ENCODE measurements around the gene FHIT.

The FHIT gene

DNA sequence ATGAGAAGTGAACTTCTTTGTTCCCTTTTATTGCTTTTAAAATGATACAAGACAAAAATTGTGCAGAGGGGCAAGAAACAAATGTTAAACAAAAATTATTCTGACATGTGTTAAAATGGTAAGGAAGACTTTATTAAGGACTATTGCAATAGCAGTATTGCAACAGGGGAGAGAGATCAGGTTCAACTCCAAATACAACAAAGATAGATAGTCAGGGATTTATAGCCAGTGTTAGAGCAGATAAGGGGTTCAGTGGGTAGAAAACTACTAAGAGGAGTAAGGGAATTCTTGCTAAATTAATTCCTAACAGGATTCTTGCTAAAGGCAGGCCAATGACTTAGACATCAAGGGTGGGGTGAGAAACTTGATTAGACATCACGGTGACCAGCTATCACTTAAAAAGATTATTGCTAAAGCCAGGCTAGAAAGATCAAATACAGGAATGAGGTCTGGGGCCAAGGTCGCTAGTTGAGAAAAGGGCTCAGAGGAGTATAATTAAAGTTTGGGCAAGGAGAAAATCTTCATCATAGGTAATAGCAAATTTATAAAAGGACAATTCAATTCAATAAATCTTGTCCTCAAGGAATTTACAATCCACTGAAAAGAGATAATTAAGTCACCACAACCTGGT, 81.5 kb downstream of the FHIT start:
- no peak for DNase-seq

DNA sequence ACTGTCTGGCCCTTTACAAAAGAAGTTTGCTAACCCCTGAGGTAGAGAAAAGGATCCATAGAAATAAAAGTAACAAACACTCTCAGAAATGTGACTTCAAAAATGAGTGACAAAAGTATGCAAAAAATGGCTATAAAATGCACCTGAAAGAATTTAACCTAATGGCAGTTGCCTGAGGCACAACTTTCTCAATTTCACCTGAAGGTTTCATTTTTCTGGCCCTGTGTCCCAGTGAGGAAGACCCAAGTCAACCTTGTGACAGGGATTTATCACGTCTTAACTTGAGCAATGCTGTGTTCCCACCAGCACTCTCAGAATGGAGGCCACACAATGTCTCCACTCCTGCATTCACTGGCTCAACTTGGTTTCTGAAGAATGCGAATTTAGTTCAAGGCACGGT, 83.0 kb downstream of the FHIT start:
- no peak for DNase-seq

DNA sequence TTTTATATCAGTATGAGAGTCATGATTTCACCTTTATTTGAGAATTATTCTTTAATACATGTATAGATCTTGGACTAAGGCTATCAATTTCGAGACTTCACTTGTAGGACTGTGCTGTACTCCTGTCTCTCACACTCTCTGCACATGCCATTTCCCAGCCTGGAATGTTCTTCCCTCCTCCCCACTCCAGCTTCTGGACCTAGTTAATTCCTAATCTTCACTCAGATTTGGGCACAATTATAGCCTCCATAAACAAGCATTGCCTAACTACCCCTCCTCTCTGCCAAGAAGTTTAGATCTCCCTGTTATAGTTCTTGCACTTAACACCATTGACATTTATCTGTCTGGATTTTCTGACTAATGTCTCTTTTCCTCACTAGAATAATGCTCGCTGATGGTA, 88.3 kb downstream of the FHIT start:
- no peak for DNase-seq

DNA sequence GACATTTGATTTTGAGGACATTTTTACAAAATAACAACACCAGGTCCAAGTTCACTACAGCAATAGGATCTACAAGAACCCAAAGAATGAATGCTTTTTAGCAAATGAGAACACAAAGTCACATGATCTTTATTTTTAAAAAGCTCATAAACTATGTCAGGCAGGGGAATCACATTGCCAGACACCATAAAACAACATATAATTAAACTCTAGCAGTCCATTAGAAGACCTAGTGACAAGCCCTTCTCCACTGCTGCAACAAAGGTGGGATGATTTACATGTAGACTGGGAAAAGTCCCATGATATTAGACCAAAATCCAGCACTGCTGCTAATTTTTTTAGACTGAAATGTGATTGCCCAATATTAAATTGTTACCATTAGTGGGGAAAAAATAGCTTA, 92.6 kb downstream of the FHIT start:
- no peak for DNase-seq

DNA sequence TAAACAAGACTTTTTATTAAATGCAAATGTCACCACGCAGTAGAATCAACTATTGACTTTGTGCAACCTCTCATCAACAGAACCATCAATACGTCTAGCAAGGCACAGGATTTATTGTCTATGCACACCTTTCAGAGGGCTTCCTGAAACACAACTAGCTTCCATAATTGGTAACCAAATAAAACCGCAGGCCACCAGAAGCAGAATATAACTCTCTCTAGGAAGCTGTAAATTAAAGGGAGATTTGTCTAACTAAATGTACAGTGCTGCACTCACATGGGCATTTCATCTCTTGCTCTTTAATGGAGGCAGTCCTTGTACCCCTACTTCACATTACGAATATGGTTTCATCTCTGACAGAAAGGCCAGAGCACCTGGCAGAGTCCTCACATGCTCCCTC, 93.0 kb downstream of the FHIT start:
- no peak for DNase-seq

DNA sequence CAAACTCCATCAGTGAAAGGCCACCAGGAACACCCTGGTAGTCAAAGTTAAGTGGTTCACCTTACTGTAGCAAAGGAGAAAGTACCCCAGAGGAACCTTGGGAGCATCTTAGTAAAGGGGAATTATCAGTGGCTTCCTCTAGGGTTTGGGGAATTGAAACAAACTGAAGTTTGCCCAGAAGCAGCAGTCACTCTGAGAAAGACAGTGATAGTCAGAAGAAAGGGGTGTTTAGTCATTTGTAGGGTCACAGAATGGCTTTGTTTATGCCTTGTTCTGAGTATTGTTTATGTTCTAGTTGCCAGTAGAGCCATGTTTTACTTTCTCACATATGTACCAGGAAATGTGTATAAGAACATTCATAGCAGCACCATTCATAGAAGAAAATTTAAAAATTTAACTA, 93.8 kb downstream of the FHIT start:
- no peak for DNase-seq

DNA sequence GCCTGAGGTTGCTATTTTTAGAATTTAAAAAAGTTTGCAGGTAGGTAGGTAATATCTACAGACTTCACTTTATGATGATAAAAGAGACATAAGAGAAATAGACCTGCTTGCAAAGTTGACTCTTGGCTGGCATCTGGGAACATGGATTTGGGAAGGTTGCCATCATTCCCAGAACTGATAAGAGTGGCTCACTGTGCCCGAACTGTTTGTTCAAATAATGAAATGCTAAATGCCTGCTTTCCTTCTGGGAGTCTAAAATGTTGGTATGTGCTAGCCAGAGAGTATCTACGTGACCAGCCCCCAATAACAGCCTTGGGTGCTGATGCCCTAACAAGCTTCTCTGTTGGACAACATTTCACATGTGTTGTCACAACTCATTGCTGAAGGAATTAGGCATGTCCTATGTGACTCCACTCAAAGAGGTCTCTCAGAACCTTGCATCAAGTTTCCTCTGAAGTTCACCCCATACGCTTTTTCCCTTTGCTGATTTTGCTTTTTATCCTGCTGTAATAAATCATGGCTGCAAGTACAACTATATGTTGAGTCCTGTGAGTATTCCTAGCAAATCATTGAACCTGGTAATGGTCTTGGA, 95.5 kb downstream of the FHIT start:
- no peak for DNase-seq

DNA sequence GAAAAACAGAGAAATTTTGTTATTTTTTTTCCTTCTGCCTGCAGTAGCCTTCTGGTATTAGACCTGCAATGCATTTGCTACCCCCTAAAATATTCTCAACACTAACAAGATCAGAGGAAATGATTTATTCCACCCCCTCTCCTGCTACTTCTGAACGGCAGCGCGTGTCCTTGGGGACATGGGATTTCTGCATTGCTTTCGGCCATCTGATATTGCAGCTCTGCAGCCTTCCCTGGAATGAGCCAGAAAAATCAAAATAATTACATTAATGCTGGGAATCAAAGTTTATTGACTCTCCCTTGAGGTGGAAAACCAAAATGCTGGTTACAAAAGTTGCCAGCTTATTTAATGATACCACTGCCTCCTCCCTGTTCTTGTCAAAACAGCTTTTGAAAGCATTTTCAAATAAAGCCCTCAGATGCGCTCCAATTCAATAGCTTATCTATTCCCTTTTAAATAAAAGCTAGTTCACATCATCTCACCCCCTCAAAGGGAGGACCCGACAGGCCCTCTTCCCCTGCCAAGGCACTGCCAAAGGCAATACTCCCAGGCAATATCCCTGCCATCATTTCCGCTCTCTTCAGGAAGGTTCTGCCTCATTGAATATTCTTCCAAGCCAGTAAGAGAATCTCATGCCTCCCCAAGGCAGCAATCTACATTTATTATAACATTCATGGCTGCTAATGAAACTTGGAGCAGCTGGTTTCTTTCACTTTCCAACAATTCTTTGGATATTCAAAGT, 96.6 kb downstream of the FHIT start:
- no peak for DNase-seq

DNA sequence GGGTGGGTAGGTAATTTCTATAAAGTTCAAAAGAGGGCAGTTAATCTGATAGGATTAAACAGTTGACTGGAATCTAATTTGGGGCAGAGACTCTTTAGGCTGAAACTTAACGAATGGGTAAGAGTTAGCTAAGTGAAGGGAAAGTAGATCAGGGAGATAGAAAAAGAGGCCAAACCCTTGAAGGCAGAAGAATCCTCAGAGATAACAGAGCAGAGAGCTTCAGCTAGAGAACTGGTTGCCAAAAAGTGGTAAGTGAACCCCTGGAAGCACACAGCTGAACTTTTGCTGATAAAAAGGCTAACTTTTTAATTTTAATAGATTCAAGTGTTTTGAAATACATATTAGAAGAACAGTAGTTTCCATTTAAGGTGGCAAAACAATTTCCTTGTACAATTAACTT, 99.2 kb downstream of the FHIT start:
- no peak for DNase-seq

DNA sequence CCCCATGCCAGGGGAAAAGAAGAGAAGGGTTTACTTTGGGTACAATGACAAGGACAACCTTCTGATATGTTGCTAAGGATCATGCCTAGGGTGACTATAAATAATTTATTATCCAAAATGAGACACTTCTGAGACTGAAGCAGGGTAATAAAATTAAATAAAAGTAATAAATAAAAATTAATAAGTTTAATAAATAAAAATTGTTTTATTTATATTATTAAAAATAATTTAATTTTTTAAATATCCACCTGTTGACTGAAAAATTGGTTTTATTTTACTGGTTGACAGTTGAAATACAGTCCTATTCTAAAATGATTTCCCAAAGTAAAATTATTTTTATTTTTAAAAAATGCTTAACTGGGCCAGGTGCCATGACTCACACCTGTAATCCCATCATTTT, 102.0 kb downstream of the FHIT start:
- no peak for DNase-seq

DNA sequence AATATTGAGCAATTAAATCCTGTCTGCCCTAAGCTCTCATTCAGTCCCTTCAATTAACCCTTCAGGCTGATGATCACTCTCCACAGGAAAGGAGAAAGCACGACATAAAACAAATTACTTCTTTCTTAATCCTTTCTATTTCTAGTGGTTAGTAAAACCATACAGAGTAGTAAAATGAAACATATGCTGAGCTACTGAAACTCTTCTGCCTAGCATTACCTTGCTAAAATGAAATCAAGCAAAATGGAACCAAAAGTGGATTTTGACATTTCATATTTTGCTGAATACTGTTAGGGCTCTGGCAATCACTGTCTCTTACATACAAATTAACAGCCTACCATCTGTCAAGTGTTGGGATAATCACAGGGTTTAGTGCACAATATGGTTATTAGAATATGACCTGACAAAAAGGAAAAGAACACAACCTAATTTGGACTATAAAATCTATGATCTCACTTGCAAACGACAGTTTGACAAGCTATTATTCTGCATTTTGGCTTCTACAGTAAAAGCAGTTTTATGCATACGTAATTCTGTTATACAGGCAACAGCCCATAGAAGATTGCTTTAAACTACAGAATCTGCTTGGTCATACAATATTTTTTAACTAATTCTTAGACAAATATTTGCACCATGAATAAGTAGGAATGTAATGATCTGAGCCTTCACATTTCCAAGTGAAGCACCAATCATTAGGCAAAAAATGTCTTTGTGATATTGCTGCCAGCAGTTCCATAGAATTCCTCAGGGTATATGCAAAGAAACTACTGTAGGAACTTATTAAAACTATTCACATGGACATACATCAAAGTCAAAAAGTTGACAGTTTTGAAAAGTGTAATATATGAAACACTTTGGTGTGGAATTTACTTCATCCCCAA, 105.0 kb downstream of the FHIT start:
- DNase-seq, result peak; percentile 51

DNA sequence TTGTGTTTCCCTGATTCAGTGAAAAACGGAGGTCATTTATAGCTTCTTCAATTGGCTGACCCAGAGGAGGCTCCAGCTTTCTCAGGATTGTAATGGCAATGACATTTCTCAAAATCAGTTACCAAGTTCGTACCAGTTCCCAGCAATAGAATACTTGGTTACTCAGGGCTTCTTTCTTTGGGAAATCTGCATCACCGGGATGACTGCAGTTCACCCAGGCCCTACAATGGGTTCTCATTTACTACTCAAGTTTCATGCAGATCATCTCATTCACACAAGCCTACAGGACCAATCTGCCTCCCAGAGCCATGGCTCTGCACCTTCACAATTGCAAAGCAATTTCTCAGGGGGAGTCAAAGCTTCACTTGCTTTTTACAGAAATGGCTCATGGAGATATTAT, 109.6 kb downstream of the FHIT start:
- DNase-seq, result no peak

DNA sequence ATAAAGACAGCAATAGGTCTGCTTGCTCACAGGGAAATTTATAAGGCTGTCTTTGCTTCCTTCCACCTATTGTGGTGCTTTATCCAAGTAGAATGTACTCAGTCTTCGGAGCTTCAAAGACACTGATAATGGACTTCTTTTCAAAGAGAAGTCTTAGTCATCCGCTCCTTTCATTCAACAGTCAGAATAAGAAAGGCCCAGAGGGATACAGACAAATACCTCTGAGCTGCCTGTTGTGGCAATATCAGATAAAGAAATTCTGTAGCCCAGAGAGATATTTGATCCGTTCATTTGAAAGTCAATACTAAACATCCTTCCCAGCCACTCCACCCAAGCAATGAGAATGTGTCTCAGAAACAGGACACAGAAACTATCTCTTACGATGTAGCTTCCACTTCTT, 110.0 kb downstream of the FHIT start:
- DNase-seq, result no peak

DNA sequence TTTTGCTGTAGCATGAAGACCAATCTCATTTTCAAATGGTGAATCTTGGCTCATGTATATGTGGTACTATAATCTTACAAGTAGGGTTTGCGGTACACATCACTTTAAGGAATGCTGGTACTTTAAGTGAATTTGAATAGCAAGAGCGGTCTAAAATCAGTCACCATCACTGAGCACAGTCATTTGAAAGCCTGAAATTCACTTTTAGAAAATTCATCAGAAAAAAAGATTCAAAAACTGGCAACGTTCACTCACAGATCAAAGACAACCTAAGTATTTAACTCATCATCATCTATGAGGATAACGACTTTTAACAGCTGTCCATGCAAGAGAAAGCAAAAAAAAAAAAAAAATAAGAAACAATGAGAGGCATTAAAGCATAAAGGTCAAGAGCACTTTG, 111.6 kb downstream of the FHIT start:
- DNase-seq, result no peak

DNA sequence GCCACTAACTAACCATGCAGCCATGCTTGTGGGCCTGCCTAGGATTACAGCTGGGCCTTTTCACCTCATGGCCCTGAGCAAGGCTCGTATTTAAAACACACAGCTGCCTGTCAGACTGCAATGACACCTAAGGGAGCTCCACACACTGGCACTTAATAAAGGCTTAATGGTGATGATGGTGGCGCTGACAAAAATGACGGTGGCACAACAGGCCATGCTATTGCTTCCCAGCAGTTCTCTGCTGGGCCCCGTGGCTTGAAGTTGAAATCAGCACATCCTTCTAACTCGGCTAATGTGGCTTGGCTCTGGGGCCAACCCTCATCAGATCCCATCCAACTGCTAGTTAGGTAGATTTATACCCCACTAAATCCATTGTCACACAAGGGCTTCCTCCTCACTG, 112.9 kb downstream of the FHIT start:
- no peak for DNase-seq

DNA sequence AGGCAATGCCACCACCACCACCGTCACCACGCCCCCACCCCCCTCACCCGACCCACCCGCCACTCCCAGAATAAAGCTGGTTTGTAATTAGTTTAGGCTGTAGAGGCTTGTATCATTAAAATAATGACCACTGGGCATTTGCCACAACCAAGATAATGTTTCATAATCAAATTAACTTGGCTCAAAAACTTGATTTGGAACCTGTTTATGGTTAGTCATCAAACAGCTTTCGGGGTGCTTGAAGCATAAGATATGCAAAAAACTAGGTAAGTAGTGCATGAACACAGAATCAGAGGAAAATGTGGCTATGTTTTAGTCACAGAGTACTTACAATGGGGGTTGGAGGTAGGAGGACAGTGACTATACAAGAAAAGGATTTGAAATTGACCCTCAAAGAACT, 115.1 kb downstream of the FHIT start:
- no peak for DNase-seq

DNA sequence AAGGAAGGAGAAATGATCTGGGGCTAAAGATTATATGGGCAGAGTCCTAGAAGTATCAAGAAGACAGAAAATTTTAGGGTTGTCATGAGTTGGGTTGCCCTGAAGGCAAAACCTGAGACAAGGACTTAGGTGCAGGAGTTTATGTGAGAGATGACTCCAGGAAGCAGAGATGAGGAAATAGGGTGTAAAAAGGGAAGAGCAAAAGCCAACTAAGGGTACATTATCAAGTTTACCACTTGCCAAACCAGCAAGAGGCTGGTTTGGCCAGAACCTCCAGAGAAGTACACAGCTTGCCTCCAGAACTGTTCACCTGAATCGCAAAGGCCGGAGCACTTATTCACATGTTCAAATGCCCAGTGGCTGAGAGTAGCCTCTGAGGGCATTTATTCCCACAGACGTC, 116.7 kb downstream of the FHIT start:
- no peak for DNase-seq

DNA sequence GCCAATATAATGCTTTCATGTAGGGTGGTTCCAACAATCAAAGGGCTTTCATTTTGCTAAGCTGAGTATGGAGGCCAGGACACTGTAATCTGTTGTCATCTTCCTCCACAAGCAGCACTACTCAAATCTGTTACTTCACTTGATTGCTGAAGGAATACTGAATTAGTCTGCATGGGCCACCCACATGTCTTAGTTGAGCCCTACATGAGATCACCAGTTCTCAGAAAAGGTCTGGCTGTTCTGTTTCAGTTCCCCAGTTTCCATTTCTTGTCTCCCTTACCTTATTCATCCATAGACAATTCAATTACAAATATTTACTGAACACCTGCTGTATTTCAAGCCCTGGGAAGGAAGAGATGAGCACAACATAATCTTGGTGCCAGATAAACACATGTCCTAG, 119.2 kb downstream of the FHIT start:
- DNase-seq, result no peak

DNA sequence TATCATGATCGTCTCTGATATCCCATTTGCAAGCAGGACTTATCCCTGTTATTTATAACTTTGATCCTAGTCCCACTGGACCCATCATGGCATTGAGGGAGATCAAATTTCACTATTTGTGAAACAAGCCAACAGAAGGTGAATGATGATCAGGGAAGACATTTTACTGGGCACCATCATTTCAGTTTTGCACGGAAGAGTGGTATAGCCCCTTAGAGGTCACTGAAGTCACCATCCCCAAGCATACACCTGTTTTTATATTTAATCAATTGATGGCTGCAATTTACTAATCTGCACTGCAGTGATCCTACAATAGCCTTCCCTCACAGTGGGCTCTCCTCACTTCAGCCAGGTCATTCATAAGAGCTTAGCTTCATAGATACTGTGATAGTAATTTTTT, 132.4 kb downstream of the FHIT start:
- no peak for DNase-seq

DNA sequence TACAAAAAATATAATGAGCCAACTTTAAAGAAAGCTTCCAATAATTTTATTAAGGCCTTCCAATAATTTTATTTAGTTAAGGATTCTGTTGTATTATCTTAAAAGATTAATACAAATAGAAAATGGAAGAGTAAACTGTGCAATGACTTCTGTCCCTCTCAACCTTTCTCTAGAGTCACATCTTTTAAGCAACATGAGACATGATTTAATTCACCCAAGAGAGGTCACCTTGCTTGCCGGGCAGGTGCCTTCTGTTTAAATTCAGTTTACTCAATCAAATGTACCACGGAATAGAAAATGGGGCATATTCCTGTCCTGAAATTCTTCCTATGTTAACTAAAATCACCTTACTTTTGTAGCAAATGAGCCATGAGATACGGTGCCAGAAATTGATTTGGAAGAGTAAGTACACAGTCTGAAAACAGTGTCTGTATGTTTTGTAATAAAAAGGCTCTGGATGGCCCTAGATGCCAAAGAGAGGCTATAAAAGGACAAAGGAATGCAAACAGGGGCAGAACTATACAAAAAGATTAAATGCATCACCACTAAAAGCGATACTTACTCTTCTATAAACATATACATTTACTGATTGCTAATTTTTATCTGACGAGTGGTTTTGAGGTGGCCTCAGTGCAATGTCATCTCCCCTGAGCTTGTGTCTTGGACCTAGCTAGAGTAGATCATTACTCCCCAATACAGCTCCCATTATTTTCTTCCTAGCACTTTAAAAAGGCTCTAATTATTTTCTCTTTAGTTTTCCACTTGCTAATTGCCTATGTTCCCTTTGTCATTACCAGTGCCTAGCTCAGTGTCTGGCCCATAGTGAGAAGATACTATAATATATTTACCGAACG, 134.0 kb downstream of the FHIT start:
- no peak for DNase-seq

DNA sequence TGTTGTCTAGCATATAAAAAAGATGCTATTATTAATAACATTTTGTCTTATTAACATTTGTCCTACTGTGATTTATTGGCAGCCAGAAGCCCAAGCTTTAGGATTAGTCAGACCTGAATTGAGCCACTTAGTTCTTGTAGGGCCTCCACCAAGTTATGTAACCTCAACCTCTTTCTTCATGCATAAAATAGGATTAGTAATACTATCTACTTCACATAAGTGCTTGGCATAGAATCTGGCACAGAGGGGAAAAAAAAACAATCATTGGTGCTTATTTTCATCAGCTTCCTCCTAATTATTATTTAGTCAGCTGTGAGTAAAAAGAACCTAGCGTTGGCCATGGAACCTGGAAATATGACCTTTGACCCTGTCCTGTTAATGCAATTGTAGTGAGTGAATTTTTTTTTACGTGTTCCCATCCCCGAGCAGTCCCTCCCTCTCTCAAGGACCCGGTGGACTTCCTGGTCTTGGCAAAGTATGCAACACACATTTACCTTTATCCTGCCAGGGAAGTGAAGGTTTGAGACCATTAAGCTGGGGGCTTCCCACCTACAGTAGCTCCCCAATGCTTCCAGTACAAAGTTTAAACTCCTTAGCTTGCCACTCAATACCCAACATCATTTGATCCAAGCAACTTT, 136.8 kb downstream of the FHIT start:
- no peak for DNase-seq

DNA sequence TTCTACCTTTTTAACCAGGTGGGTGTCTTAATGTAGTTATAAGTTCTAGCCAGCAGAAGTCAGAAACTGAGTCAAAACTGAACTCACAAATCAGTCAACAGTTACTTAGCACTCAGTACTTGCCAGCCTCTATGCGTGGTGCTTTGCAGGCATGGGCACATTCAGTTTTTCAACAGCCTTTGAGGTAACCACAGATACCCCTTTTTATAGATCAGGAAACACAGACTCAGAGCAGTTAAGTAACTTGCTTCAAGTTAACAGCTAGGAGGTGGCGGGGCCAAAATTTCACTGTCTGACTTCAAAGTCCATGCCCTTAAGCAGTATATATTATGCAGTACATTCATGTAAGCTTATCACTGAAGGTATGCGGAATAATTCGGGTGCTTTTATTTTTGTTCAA, 139.4 kb downstream of the FHIT start:
- no peak for DNase-seq

Data from fibroblast of skin of scalp (primary cell).